Body of pancreas (tissue), 4 donors: ENCODE results near the gene VEGFA.

ENCODE experiments used
- POLR2A ChIP-seq, 3 donors: fragments of 450-650 bp; IDR thresholded peaks; one replicate each; pipeline ENCODE4 v1.6.1; 2016; ENCODE audit warnings: antibody characterized with exemption in 3 of 3, mild to moderate bottlenecking in 2 of 3
- TF ChIP-seq, protein P1 (sequence below), 7 experiments: fragments of 450-650 bp in 4 of 7; fragments of 200-600 bp in 3 of 7; sonication (generic) in 3 of 7; IDR thresholded peaks; one replicate each; pipeline ENCODE4 v1.5.1; 2016 to 2019; ENCODE audit warnings: antibody characterized with exemption in 7 of 7

DNA sequence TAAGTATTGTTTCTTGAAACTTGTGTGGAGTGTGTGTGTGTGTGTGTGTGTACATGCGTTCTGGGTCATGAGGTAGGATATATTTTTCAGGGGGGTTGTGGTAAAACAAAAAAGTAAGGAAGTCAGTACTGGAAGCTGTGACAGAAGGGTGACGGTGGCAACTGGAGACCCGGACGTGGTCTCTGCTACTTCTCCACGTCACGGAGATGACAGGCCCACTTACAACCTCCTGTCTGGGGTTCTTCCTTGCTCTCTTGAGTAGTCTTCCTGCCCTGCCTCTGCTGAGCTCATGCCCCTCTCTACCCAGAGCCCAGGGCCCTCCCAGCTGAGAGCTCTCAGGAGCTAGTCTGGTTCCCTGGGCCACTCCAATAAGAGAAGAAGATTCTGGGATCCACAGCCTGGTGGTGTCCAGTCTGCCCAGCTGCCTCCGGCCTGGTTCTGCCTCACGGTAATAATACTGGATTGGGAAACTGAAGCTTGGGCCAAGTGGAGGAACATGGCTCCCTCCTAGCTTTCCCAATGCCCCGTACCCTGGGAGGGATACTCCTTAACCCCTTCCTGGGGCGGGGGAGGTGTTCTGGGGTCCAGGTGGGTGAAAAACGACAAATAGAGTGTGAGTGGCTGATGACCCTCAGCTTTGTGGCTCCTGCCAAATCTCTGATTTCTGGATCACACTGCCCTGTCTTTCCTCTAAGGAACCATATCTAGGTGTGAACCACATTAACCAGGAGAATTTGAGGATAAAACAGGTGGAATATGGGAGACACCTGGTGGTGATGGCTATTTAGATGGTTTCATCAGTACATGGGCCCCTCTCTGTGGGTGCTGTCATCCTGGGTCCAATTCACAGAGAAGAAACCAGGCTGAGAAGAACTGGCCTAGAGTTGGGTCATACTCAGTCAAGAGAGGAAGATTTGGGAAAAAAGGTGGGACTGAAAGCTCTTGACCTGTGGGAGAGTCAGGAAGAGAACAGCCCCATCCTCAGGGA is 27.2 kb downstream of the VEGFA start:
- TF ChIP-seq, protein P1, sequence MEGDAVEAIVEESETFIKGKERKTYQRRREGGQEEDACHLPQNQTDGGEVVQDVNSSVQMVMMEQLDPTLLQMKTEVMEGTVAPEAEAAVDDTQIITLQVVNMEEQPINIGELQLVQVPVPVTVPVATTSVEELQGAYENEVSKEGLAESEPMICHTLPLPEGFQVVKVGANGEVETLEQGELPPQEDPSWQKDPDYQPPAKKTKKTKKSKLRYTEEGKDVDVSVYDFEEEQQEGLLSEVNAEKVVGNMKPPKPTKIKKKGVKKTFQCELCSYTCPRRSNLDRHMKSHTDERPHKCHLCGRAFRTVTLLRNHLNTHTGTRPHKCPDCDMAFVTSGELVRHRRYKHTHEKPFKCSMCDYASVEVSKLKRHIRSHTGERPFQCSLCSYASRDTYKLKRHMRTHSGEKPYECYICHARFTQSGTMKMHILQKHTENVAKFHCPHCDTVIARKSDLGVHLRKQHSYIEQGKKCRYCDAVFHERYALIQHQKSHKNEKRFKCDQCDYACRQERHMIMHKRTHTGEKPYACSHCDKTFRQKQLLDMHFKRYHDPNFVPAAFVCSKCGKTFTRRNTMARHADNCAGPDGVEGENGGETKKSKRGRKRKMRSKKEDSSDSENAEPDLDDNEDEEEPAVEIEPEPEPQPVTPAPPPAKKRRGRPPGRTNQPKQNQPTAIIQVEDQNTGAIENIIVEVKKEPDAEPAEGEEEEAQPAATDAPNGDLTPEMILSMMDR (IDR thresholded peaks at IDR 0.05): no peak
- TF ChIP-seq POLR2A (IDR thresholded peaks at IDR 0.05): no peak
